H9 (cell line): ENCODE measurements around the gene OR51L1. TPM values are rescaled to one million over a fixed set of nuclear protein-coding genes. Genes with fewer than 3 reads are reported as not detected.

Source experiments
- DNase-seq: peaks from one replicate; pipeline ENCODE4 v3.0.0-alpha.2; 2017
- H2AFZ ChIP-seq: one replicate; pipeline ENCODE4 v1.6.1; 2013; ENCODE audit warnings: mild to moderate bottlenecking, low read length, control low read depth, moderate library complexity
- H2AK5ac ChIP-seq: 2 replicates; pipeline ENCODE4 v1.6.1; 2013; ENCODE audit warnings: low read length, control low read depth, mixed read lengths; ENCODE audit not compliant: insufficient read length
- H2BK120ac ChIP-seq: one replicate; pipeline ENCODE4 v1.6.1; 2013; ENCODE audit warnings: low read depth, mild to moderate bottlenecking, low read length, control low read depth, inconsistent platforms; ENCODE audit not compliant: poor library complexity, severe bottlenecking
- H2BK12ac ChIP-seq: 2 replicates; pipeline ENCODE4 v1.6.1; 2013; ENCODE audit warnings: low read length, control low read depth, mixed read lengths, low read depth; ENCODE audit not compliant: insufficient read length
- H2BK15ac ChIP-seq: 2 replicates; pipeline ENCODE4 v1.6.1; 2013; ENCODE audit warnings: low read depth, low read length, control low read depth
- H2BK20ac ChIP-seq: one replicate; pipeline ENCODE4 v1.6.1; 2013; ENCODE audit warnings: low read depth, mild to moderate bottlenecking, low read length, control low read depth, inconsistent platforms; ENCODE audit not compliant: poor library complexity, severe bottlenecking
- H2BK5ac ChIP-seq: 2 replicates; pipeline ENCODE4 v1.6.1; 2013; ENCODE audit warnings: low read length, control low read depth, mixed read lengths; ENCODE audit not compliant: insufficient read length
- H3K14ac ChIP-seq: 2 replicates; pipeline ENCODE4 v1.6.1; 2013; ENCODE audit warnings: low read length, control low read depth; ENCODE audit not compliant: insufficient read depth
- H3K18ac ChIP-seq: 2 replicates; pipeline ENCODE4 v1.6.1; 2013; ENCODE audit warnings: low read depth, mild to moderate bottlenecking, mixed read lengths, low read length, control low read depth; ENCODE audit not compliant: insufficient read length
- H3K23ac ChIP-seq: 2 replicates; pipeline ENCODE4 v1.6.1; 2013; ENCODE audit warnings: low read length, control low read depth, mixed read lengths, low read depth; ENCODE audit not compliant: insufficient read length
- H3K23me2 ChIP-seq: 2 replicates; pipeline ENCODE4 v1.6.1; 2013; ENCODE audit warnings: low read depth, mild to moderate bottlenecking, mixed read lengths, low read length, control low read depth; ENCODE audit not compliant: insufficient read length, poor library complexity, severe bottlenecking
- H3K27ac ChIP-seq: 2 replicates; pipeline ENCODE4 v1.5.1; 2013; ENCODE audit warnings: low read length, control low read depth, mixed read lengths, low read depth; ENCODE audit not compliant: insufficient read length
- H3K27me3 ChIP-seq: 2 replicates; pipeline ENCODE4 v1.6.1; 2013; ENCODE audit warnings: low read length, control low read depth, inconsistent platforms; ENCODE audit not compliant: insufficient read depth
- H3K4ac ChIP-seq: 2 replicates; pipeline ENCODE4 v1.6.1; 2013; ENCODE audit warnings: low read depth, mild to moderate bottlenecking, control low read depth, inconsistent platforms, low read length, moderate library complexity
- H3K4me1 ChIP-seq: 2 replicates; pipeline ENCODE4 v1.6.1; 2013; ENCODE audit warnings: low read length, control low read depth, inconsistent platforms; ENCODE audit not compliant: insufficient read depth
- H3K4me2 ChIP-seq: 2 replicates; pipeline ENCODE4 v1.6.1; 2013; ENCODE audit warnings: low read length, control low read depth, mixed read lengths; ENCODE audit not compliant: insufficient read length, insufficient read depth
- H3K56ac ChIP-seq: 2 replicates; pipeline ENCODE4 v1.6.1; 2013; ENCODE audit warnings: low read depth, mild to moderate bottlenecking, mixed read lengths, low read length, control low read depth; ENCODE audit not compliant: insufficient read length
- H3K79me1 ChIP-seq: 2 replicates; pipeline ENCODE4 v1.6.1; 2013; ENCODE audit warnings: low read depth, mild to moderate bottlenecking, moderate library complexity, low read length, control low read depth, inconsistent platforms; ENCODE audit not compliant: insufficient read depth, poor library complexity, severe bottlenecking
- H3K79me2 ChIP-seq: 2 replicates; pipeline ENCODE4 v1.6.1; 2013; ENCODE audit warnings: low read length, control low read depth, inconsistent platforms; ENCODE audit not compliant: insufficient read depth
- H3K9ac ChIP-seq: 2 replicates; pipeline ENCODE4 v1.6.1; 2013; ENCODE audit warnings: low read length, control low read depth, mixed read lengths; ENCODE audit not compliant: insufficient read length; ENCODE audit errors: extremely low read depth
- H3K9me3 ChIP-seq: one replicate; pipeline ENCODE4 v1.6.1; 2013; ENCODE audit warnings: low read depth, low read length, inconsistent platforms; ENCODE audit not compliant: control insufficient read depth
- H3T11ph ChIP-seq: one replicate; pipeline ENCODE4 v1.6.1; 2013; ENCODE audit warnings: mild to moderate bottlenecking, low read length, control low read depth, inconsistent platforms
- H4K20me1 ChIP-seq: one replicate; pipeline ENCODE4 v1.6.1; 2013; ENCODE audit not compliant: control insufficient read depth, insufficient read length, insufficient read depth
- H4K5ac ChIP-seq: 2 replicates; pipeline ENCODE4 v1.6.1; 2013; ENCODE audit warnings: low read depth, mild to moderate bottlenecking, mixed read lengths, low read length, control low read depth; ENCODE audit not compliant: insufficient read length
- H4K8ac ChIP-seq: replicated peaks from 2 replicates; pipeline ENCODE4 v1.6.1; 2013; ENCODE audit warnings: low read length, control low read depth, mixed read lengths, low read depth; ENCODE audit not compliant: insufficient read length
- H4K91ac ChIP-seq: 2 replicates; pipeline ENCODE4 v1.6.1; 2013; ENCODE audit warnings: low read depth, mild to moderate bottlenecking, moderate library complexity, mixed read lengths, low read length, control low read depth; ENCODE audit not compliant: insufficient read length
- H3K27ac Mint-ChIP-seq, 3 experiments: 2 replicates in 2 of 3; 3 replicates in 1 of 3; pipeline ENCODE4 v1.8.0; 2020 to 2021; ENCODE audit warnings: mixed read lengths in 3 of 3, mild to moderate bottlenecking in 1 of 3, moderate library complexity in 1 of 3
- H3K27me3 Mint-ChIP-seq: 2 replicates; pipeline ENCODE4 v1.8.0; 2021; ENCODE audit warnings: low read depth, mild to moderate bottlenecking, moderate library complexity, mixed read lengths
- H3K36me3 Mint-ChIP-seq, 3 experiments: 2 replicates in 2 of 3; 3 replicates in 1 of 3; pipeline ENCODE4 v1.8.0; 2020 to 2021; ENCODE audit warnings: low read depth in 3 of 3, mixed read lengths in 3 of 3; ENCODE audit not compliant: insufficient read depth in 1 of 3
- H3K4me1 Mint-ChIP-seq, 2 experiments: 2 replicates each; pipeline ENCODE4 v1.8.0; 2020; ENCODE audit warnings: mixed read lengths in 2 of 2
- H3K4me3 Mint-ChIP-seq, 2 experiments: 2 replicates in 1 of 2; 3 replicates in 1 of 2; pipeline ENCODE4 v1.8.0; 2020 to 2021; ENCODE audit warnings: mild to moderate bottlenecking in 2 of 2, mixed read lengths in 2 of 2, moderate library complexity in 1 of 2
- H3K9me3 Mint-ChIP-seq, 2 experiments: 2 replicates in 1 of 2; 3 replicates in 1 of 2; pipeline ENCODE4 v1.8.0; 2020; ENCODE audit warnings: mild to moderate bottlenecking in 2 of 2, mixed read lengths in 2 of 2, moderate library complexity in 1 of 2
- WGBS: extraction: QIAGEN DNeasy Blood & Tissue Kit; methylation state at CpG from one replicate; pipeline ENCODE4 v1.1.7; 2013; ENCODE audit warnings: missing lambda C conversion rate, low lambda C conversion rate, mixed read lengths; ENCODE audit not compliant: insufficient read length; ENCODE audit errors: extremely low coverage; 5-methylcytosine and 5-hydroxymethylcytosine counted together
- total RNA-seq: library from RNA; stranded (reverse); gene quantifications from 2 replicates; pipeline ENCODE4 v1.2.1, GENCODE V29; 2021
- TF ChIP-seq, protein P1 (sequence below): fragments of 200-600 bp; sonication (generic); conservative IDR thresholded peaks from 3 replicates; pipeline ENCODE4 v1.8.0; 2021; ENCODE audit warnings: antibody characterized with exemption, mild to moderate bottlenecking

The OR51L1 gene
- total RNA-seq, 1 experiment from 2014 or later = not detected

- Histone ChIP-seq H2AFZ (no peak overlapping the region), H4K20me1 (no peaks in the 10 kb centered on the region), H2BK5ac (no peak overlapping the region), H3K18ac (no peak overlapping the region), H2BK120ac (no peak overlapping the region), H3K23ac (no peak overlapping the region), H3K4me2 (no peak overlapping the region), H3K14ac (no peak overlapping the region), H2AK5ac (no peak overlapping the region), H3K79me2 (no peaks in the 10 kb centered on the region), H4K91ac (no peak overlapping the region), H3K56ac (no peak overlapping the region), H3K27ac (no peak overlapping the region), H3K27me3 (no peaks in the 10 kb centered on the region), H3K4ac (no peak overlapping the region), H3T11ph (no peak overlapping the region), H4K5ac (no peak overlapping the region), H3K79me1 (no peaks in the 10 kb centered on the region), H2BK12ac (no peak overlapping the region), H4K8ac (no peak overlapping the region), H3K23me2 (no peaks in the 10 kb centered on the region), H3K9me3 (no peaks in the 10 kb centered on the region), H2BK20ac (no peak overlapping the region), H2BK15ac (no peak overlapping the region), H3K9ac (no peak overlapping the region), H3K4me1 (no peaks in the 10 kb centered on the region)
- no peak overlapping the region for H3K4me3 Mint-ChIP-seq
- DNase-seq = no peak
- H3K4me1 Mint-ChIP-seq = 0 out of 4 replicates have a peak, but pooled peaks cover 0 to 3% of the 10 kb centered on the region in 2 experiments
- no peaks in the 10 kb centered on the region for H3K27me3 Mint-ChIP-seq
- no CpG with 5 or more reads among the region's 1 CpG for whole genome bisulfite sequencing
- TF ChIP-seq, protein P1, sequence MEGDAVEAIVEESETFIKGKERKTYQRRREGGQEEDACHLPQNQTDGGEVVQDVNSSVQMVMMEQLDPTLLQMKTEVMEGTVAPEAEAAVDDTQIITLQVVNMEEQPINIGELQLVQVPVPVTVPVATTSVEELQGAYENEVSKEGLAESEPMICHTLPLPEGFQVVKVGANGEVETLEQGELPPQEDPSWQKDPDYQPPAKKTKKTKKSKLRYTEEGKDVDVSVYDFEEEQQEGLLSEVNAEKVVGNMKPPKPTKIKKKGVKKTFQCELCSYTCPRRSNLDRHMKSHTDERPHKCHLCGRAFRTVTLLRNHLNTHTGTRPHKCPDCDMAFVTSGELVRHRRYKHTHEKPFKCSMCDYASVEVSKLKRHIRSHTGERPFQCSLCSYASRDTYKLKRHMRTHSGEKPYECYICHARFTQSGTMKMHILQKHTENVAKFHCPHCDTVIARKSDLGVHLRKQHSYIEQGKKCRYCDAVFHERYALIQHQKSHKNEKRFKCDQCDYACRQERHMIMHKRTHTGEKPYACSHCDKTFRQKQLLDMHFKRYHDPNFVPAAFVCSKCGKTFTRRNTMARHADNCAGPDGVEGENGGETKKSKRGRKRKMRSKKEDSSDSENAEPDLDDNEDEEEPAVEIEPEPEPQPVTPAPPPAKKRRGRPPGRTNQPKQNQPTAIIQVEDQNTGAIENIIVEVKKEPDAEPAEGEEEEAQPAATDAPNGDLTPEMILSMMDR = no peak
- no peak overlapping the region for H3K27ac Mint-ChIP-seq
- peaks cover 2 to 3% of the 10 kb centered on the region in 2 experiments; a peak in 3 of 5 replicates for H3K9me3 Mint-ChIP-seq
- no peaks in the 10 kb centered on the region; a peak in 1 of 7 replicates for H3K36me3 Mint-ChIP-seq
These were observed 31.8 kb upstream of the OR51L1 start for GRCh38 chr11:4962816-4963215.
